22Rv1 (cell line): ENCODE results near the gene APBA2.
"Not testable (repeated sequence)": the region's sequence is repeated elsewhere in the genome, so short reads cannot be mapped to it uniquely, and the experiment has no call there.

Source experiments
- ZFX ChIP-seq: fragments of 450-650 bp; IDR thresholded peaks from 2 replicates; pipeline ENCODE4 v1.6.1; 2017; ENCODE audit warnings: antibody characterized with exemption, borderline replicate concordance
- TF ChIP-seq, protein P1 (sequence below): fragments of 450-650 bp; IDR thresholded peaks from 2 replicates; pipeline ENCODE4 v1.5.1; 2017; ENCODE audit warnings: mild to moderate bottlenecking

DNA sequence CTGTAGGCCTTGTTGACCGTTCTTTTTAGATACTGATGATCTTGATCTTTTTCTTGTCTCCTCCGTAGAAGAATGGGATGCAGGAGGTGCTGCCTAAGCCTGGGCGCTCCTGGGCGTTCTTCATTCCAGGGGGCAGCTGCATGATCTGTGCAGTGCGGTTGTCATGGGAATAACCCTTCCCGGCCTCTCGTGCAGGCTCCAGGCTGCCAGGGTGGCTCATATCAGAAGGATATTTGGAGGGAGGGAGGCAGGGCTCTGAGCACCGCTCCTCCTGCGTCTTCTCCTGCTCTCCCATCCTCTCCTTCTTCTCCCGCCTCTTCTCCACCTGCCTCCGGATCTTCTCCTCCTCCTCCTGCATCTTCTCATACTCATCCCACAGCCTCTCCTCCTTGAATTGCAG, 43.6 kb upstream of the APBA2 start:
- TF ChIP-seq, protein P1, sequence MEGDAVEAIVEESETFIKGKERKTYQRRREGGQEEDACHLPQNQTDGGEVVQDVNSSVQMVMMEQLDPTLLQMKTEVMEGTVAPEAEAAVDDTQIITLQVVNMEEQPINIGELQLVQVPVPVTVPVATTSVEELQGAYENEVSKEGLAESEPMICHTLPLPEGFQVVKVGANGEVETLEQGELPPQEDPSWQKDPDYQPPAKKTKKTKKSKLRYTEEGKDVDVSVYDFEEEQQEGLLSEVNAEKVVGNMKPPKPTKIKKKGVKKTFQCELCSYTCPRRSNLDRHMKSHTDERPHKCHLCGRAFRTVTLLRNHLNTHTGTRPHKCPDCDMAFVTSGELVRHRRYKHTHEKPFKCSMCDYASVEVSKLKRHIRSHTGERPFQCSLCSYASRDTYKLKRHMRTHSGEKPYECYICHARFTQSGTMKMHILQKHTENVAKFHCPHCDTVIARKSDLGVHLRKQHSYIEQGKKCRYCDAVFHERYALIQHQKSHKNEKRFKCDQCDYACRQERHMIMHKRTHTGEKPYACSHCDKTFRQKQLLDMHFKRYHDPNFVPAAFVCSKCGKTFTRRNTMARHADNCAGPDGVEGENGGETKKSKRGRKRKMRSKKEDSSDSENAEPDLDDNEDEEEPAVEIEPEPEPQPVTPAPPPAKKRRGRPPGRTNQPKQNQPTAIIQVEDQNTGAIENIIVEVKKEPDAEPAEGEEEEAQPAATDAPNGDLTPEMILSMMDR = not testable (repeated sequence)
- not testable (repeated sequence) for TF ChIP-seq ZFX
